HUES48 (cell line): ENCODE results near the gene PRLR.
A peak's percentile ranks its signal among the peaks of the same experiment; 100 is the strongest.

ENCODE experiments used
- H3K27ac ChIP-seq: one replicate; pipeline ENCODE4 v1.7.0; 2013; ENCODE audit warnings: low read depth, low read length, inconsistent platforms
- H3K27me3 ChIP-seq: 2 replicates; pipeline ENCODE4 v1.6.1; 2013; ENCODE audit warnings: mild to moderate bottlenecking, low read length; ENCODE audit not compliant: control insufficient read depth, insufficient read depth
- H3K36me3 ChIP-seq: 2 replicates; pipeline ENCODE4 v1.6.1; 2013; ENCODE audit warnings: low read length; ENCODE audit not compliant: control insufficient read depth, insufficient read depth
- H3K4me1 ChIP-seq: 2 replicates; pipeline ENCODE4 v1.6.1; 2013; ENCODE audit warnings: mild to moderate bottlenecking, low read length; ENCODE audit not compliant: control insufficient read depth, insufficient read depth
- H3K4me3 ChIP-seq: 2 replicates; pipeline ENCODE4 v1.5.1; 2013; ENCODE audit warnings: mild to moderate bottlenecking, low read depth, low read length
- H3K9ac ChIP-seq: 2 replicates; pipeline ENCODE4 v1.6.1; 2013; ENCODE audit warnings: mild to moderate bottlenecking, low read depth, low read length, moderate library complexity
- H3K9me3 ChIP-seq: 2 replicates; pipeline ENCODE4 v1.6.1; 2013; ENCODE audit warnings: low read length; ENCODE audit not compliant: control insufficient read depth, insufficient read depth

PRLR gene

GRCh38 chr5:35233601-35234000 is 3.3 kb upstream of the PRLR start:
- H3K36me3 ChIP-seq = no peaks in the 10 kb centered on the region
- H3K4me1 ChIP-seq = peaks cover 9% of the 10 kb centered on the region
- no peaks in the 10 kb centered on the region for H3K9me3 ChIP-seq
- H3K27me3 ChIP-seq = peaks cover 12% of the 10 kb centered on the region
- no peak overlapping the region for H3K4me3 ChIP-seq
- no peak overlapping the region for H3K9ac ChIP-seq
- no peak overlapping the region for H3K27ac ChIP-seq

DNA sequence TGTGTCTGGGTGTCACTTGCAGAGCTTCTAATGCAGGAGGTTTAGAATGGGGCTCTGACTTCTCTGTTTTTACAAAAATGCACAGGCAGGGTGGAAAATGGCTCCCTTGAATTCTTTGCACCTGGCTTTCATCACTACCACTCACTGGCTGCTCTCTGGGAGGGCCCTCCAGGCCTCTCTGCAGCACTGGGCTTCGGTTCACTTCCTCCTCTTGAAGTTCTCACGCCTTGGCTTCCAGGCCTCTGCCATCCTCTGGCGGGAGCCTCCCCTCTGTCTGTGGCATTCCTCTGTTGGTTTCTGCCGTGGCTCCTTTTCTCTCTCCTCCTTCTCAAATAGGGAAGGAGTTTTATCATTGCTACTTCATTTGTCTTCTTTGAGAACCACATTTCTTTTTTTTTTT is 2.8 kb upstream of the PRLR start:
- H3K27ac ChIP-seq = no peak overlapping the region
- H3K4me1 ChIP-seq = peaks cover 9% of the 10 kb centered on the region
- H3K27me3 ChIP-seq = peaks cover 12% of the 10 kb centered on the region
- H3K4me3 ChIP-seq = no peak overlapping the region
- H3K9me3 ChIP-seq = no peaks in the 10 kb centered on the region
- no peaks in the 10 kb centered on the region for H3K36me3 ChIP-seq
- H3K9ac ChIP-seq = no peak overlapping the region

DNA sequence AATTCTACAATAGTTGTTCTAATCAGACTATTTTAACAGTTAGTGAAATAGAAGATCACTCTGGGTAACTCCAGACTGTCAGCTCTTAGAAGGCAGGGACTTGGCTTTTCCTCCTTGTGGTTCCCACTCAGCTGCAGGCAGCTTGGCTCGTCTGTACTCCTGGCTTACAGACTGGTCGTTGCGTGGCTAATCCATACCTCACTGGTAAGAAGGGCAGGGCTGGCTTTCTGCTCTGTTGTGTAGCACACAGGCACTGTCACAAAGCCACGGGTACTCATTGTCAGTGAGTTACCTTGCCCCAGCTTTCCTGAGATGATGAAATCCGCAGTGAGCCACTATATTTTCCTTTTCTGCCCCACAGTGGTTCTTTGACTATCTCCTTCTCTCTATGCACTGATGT is 1.8 kb upstream of the PRLR start:
- H3K4me1 ChIP-seq = peaks cover 9% of the 10 kb centered on the region
- no peak overlapping the region for H3K27ac ChIP-seq
- H3K9me3 ChIP-seq = no peaks in the 10 kb centered on the region
- H3K4me3 ChIP-seq = no peak overlapping the region
- no peak overlapping the region for H3K9ac ChIP-seq
- H3K36me3 ChIP-seq = no peaks in the 10 kb centered on the region
- H3K27me3 ChIP-seq = peaks cover 12% of the 10 kb centered on the region

DNA sequence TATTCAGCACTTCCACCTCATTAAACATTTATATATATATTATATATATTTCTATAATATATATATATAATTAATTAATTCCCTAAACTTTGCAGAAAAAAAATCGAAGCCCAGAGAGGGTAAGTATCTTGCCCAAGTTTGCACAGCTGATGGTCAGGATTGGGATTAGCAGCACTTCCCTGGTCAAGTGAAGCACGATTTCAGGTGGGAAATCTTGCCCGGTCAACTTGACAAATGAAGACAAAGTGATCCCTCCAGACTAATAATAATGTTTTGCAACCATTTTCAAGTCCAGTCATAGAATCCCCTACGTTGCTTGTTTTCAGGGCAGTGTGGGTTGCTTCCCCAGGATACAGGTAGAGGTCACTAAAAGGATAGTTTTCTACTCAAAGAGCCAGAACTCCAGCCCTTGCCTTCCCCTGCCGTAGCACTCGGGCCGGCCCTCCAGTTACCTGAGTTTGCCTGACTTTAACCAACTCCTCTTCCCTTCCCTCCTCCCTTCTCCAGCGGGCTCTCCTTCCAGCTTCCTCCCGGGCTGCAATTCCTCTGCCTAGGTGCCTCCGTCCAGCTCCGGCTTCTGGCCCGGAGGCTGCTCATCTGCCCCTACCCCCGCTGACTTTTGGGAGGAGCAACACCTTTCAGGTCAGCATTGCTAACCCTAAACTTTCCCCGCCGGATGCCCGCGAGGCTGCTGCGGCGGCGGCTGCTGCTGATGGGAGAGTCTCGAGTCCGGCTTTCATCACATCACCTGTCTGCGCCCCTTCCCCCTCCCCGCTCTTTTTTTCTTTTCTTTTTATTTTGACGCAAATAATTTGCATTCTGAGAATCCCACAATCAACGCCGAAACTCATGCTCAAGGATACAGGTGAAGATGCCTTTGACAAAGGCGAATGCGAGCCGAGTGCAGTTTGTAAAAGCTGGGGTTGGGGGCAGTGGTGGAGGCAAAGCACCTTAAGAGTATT is 930 bp downstream of the PRLR start:
- peaks cover 9% of the 10 kb centered on the region for H3K4me1 ChIP-seq
- H3K9me3 ChIP-seq = no peaks in the 10 kb centered on the region
- peaks cover 12% of the 10 kb centered on the region for H3K27me3 ChIP-seq
- peak overlapping the region; percentile 9 for H3K27ac ChIP-seq
- H3K4me3 ChIP-seq = peak overlapping the region; percentile 75
- no peaks in the 10 kb centered on the region for H3K36me3 ChIP-seq
- peak overlapping the region; percentile 13 for H3K9ac ChIP-seq

DNA sequence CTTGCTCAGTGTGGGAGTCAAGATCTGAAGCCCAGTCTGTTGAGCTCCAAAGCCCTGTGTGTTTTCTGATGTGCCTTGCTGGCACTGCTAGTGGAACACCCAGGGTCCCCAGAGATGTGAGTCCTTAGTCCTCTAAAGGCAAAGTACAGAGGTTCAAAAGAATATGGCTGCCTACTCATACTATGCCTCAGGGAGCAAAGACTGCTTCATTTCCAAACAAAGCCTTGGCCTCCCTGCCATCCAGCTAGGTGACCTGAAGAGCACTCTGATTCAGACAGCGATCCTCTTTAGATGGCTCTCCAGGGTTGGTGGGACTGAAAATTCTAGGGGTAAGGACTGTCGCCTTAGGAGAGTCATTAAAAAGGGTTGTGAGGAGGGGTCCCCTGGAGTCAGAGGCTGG is 2.0 kb downstream of the PRLR start:
- H3K9ac ChIP-seq = no peak overlapping the region
- H3K9me3 ChIP-seq = no peaks in the 10 kb centered on the region
- peaks cover 12% of the 10 kb centered on the region for H3K27me3 ChIP-seq
- peaks cover 9% of the 10 kb centered on the region for H3K4me1 ChIP-seq
- H3K4me3 ChIP-seq = no peak overlapping the region
- no peaks in the 10 kb centered on the region for H3K36me3 ChIP-seq
- H3K27ac ChIP-seq = no peak overlapping the region

DNA sequence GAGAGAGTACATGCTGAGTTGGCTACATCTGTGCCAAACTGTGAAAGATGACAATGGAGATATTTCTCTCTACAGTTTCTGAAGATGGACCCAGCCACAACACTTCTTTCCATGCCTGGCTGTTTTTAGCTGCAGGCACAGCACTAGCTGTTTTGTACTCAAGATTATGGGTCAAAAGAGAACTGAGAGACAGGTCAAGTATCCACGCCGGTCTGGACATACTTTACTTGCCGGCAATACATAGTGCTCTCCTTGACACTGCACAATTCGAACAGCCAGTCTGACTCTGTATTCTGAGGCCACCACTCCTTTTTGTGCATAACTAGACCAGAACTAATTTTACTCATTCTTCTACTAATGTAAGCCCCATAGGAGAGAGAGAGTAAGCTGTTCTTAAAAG is 2.6 kb downstream of the PRLR start:
- no peaks in the 10 kb centered on the region for H3K9me3 ChIP-seq
- peaks cover 12% of the 10 kb centered on the region for H3K27me3 ChIP-seq
- H3K4me3 ChIP-seq = no peak overlapping the region

DNA sequence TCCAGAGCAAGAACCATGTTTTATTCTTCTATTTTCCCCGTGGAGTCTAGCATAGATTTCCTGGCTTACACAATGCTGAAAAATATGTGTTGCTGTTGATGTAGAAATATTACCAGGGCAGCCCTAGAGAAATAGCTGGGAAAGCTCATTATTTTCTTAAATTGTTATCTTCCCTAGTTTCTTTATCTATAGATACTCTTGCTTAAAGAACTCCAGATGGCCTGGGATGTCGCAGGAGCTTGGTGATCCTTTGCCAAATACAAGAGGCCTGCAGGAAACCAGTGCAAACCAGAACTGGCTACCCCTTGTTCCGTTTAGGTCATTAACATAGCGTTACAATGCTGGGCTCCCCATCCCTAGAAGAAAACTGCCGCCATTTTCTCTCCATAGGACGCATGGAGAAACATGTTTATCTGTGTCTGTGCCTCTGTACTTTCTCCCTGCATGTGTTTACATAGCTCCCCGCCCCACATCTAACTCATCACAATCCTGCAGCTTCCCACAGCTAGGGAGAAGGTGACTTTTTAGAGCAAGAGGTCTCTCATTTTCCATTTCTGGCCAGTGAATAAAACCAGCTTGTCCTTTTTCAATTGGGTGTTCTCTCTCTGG is 6.4 kb downstream of the PRLR start:
- H3K36me3 ChIP-seq = no peaks in the 10 kb centered on the region
- H3K4me1 ChIP-seq = no peaks in the 10 kb centered on the region
- H3K27me3 ChIP-seq = no peaks in the 10 kb centered on the region
- H3K9me3 ChIP-seq = no peaks in the 10 kb centered on the region
- no peak overlapping the region for H3K9ac ChIP-seq
- H3K27ac ChIP-seq = no peak overlapping the region
- no peak overlapping the region for H3K4me3 ChIP-seq

More for the DNA sequence above, 2.6 kb downstream of the PRLR start:
- H3K27ac ChIP-seq = no peak overlapping the region
- no peak overlapping the region for H3K9ac ChIP-seq
- no peaks in the 10 kb centered on the region for H3K36me3 ChIP-seq
- H3K4me1 ChIP-seq = peaks cover 9% of the 10 kb centered on the region

GRCh38 chr5:35220967-35221366 is 9.3 kb downstream of the PRLR start:
- Histone ChIP-seq H3K36me3 (no peaks in the 10 kb centered on the region), H3K4me1 (no peaks in the 10 kb centered on the region), H3K4me3 (no peak overlapping the region), H3K9ac (no peak overlapping the region), H3K27ac (no peak overlapping the region), H3K27me3 (no peaks in the 10 kb centered on the region), H3K9me3 (no peaks in the 10 kb centered on the region)

DNA sequence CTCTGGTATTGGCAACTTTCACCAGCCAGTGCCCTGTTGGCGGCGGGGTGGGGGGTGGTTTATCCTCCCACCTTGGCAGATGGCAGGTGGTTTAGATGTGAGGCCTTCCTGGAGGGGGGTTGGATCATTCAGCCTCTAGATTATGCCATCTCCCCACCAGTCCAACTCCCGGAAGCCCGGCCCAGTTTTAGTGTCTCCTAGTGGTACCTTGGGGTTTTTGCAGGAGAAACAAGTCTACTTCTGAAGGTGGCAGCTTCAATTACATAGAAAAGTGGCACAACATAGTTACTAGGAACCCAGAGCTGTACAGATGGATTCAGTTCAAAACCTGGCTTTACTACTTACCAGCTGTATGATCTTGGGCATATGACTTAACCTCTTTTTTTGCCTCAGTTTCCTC is 11.3 kb downstream of the PRLR start:
- Histone ChIP-seq H3K36me3 (no peaks in the 10 kb centered on the region), H3K4me1 (no peaks in the 10 kb centered on the region), H3K4me3 (no peak overlapping the region), H3K27ac (no peak overlapping the region), H3K9ac (no peak overlapping the region), H3K27me3 (no peaks in the 10 kb centered on the region), H3K9me3 (no peaks in the 10 kb centered on the region)

DNA sequence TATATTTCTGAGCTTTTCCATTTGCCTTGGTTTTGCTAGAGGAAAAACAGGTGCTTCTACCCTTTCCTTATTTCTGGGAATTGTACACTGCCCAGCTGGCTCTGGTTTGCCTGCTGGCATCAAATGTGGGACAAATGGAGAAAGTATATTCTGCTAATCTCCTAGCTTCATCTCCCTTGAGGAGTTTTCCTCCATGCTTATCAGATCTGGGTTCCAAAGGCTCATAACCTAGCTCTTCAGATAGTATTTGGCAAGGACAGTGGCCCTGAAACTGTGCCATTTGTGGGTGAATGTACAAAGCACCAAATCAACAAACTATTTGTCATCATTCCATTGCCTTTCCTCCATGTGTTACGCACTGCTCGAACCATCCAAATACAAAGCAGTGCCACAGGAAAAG is 16.2 kb downstream of the PRLR start:
- H3K27ac ChIP-seq = no peak overlapping the region
- H3K9ac ChIP-seq = no peak overlapping the region
- H3K4me1 ChIP-seq = no peaks in the 10 kb centered on the region
- H3K4me3 ChIP-seq = no peak overlapping the region
- H3K36me3 ChIP-seq = no peaks in the 10 kb centered on the region
- H3K27me3 ChIP-seq = no peaks in the 10 kb centered on the region
- H3K9me3 ChIP-seq = no peaks in the 10 kb centered on the region

GRCh38 chr5:35213608-35214007 is 16.7 kb downstream of the PRLR start:
- no peaks in the 10 kb centered on the region for H3K4me1 ChIP-seq
- H3K27me3 ChIP-seq = no peaks in the 10 kb centered on the region
- H3K9ac ChIP-seq = no peak overlapping the region
- no peaks in the 10 kb centered on the region for H3K36me3 ChIP-seq
- no peaks in the 10 kb centered on the region for H3K9me3 ChIP-seq
- H3K4me3 ChIP-seq = no peak overlapping the region
- no peak overlapping the region for H3K27ac ChIP-seq
